HPDE6-E6E7 (cell line): Measurements from ENCODE around the gene FBXW7.

Source experiments
- DNase-seq: peaks from one replicate; pipeline ENCODE4 v3.0.0; 2011; ENCODE audit warnings: missing footprints; ENCODE audit errors: extremely low spot score

Gene FBXW7

DNA sequence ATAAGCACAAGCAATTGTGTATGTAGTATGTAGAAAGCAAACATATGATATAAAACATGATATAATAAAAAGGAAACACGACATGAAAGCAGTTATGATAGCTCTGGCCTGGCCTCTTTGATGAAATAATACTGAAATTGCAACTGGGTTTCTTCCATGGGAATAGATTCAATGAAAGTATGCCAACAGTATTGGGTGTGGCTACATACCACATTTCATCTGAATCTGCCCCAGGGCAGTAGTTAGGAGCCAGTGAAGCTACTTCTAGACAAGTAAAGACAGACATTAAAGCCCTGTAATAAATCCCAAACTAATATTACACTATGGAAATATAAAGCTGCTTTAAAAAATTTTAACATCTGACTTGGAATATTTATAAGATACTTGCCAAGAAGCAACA, 207.3 kb downstream of the FBXW7 start:
- DNase-seq, result no peak

DNA sequence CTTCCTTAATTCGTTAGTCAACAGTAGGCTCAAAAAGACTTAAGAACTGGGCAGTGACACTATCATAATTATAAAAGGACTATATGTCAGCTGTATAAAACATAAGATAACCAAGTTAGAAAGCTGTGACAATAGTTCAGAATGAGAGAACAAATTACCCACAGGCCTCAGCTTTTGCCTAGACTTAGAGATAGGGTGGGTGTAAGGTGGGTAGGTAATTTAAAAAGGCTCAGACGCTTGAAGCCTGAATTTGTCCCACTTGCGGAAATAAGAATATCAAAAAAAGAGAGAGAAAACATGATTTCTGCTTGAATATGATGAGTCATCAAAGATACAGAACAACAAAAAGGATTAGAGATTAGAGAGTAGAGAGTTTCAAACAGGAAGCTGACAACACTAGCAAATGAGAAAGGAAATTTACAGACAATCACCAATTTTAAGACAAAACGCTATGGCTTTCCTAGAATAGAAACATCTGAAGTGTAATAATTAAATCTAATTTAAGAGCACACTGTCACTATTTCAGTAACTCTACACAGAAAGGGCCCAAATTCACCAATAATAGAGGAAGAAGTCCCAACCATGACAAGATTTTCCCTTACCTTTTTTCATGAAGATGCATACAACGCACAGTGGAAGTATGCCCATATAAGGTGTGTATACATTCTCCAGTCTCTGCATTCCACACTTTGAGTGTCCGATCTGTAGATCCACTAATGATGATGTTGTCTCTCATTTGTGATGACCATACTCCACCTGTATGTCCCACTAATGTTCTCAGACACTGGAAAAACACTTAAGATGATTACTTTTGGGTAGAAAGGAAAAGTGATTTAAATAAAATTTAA, 208.1 kb downstream of the FBXW7 start:
- DNase-seq, result no peak

DNA sequence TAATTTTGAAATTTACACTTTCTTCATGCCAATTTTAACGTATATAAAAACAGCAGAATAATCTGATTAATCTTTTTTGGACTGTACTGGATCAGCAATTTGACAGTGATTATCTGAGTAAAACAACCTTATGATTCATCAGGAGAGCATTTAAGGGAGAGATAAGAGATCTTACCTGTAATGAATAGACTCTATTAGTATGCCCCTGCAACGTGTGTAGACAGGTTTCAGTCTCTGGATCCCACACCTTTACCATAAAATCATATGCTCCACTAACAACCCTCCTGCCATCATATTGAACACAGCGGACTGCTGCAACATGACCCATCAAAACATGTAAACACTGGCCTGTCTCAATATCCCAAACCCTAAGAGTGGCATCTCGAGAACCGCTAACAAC, 210.1 kb downstream of the FBXW7 start:
- DNase-seq, result peak; percentile 63

DNA sequence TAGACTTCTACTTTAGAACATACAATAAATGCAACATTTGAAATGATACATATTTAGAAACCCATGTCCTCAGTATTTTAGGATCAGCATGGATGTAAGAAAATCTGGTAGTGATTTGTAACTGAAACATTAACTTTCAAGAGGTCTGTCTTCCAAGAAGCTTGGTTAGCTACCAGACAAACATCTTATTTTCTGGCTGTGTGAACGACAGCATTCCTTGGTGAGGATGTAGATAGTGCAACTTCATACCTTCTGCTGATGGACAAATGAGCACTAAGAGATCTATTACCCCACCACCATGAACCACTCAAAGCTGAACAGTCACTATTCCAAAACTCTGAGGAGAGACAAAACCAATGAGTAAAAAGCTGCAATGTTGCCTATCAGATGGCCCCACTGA, 212.7 kb downstream of the FBXW7 start:
- no peak for DNase-seq

DNA sequence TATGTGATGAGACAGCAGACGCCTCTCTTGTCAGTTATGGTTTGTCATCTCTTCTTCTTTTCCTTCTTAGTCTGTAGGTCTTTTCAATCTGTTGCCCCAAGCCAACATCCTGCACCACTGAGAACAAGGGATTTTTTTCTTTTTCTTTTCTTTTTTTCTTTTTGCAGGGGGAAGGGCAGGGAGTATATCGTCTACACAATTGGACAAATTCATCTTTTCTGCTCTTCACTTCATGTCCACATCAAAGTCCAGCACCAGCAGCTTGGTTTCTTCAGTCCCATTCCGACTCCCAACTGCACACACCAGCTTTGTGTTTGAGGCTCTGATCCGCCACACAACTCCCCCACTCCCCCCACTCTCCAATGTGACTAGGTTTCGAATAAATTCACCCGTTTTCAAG, 213.2 kb downstream of the FBXW7 start:
- DNase-seq, result no peak

DNA sequence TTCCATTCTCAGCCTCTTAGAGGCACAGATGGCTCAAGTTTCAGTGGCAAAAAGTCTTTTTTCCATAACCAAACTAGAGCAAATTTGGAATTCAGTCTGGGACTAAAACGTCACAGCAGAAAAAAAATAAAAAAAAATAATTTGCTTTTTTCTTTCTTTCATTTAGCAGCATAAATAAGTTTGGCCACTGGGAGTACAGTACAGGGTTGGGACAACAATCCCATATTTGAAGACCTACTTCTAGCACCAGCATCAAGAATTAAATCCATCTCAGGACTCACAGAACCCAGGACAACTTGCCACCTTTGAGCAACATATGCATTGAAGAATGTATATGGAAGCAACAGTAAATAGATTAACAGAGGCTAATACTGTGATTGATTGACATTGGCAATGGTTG, 214.0 kb downstream of the FBXW7 start:
- DNase-seq, result no peak

DNA sequence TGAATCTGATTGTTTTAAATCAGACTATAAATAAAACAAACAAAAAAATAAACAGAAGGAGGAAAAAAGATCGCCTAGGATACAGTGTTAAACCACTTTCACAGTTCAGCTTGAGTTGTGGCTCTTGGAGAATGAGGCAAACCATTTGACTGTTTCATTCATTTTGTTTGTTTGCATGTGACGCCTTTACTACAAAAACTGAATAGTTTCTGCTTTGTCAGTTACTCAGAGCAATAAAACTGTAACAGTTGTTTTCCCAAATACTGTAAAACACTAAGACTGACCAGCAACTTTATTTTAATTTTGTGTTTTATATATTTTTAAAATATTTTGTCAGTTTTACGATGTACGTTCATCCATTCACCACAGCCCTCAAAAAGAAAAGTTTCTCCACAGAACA, 214.5 kb downstream of the FBXW7 start:
- DNase-seq, result no peak

DNA sequence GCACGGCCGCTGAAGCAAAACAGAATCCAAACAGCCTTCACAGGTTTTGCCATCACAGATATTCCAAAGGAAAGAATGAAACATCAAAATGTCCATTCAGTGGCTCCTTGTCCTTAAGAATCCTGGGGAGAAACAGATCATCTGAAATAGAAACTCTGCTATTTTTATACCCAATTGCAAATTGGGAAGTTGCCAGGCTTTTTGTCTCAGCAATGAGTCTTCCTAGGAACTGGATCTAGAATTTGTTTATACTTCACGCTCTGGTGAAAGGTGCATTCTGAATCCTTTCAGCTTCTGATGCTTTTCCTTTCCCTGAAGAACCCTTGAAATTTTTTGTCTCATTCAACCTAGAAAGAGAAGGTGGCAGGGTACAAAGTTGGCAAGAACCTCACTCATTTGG, 218.9 kb downstream of the FBXW7 start:
- no peak for DNase-seq

DNA sequence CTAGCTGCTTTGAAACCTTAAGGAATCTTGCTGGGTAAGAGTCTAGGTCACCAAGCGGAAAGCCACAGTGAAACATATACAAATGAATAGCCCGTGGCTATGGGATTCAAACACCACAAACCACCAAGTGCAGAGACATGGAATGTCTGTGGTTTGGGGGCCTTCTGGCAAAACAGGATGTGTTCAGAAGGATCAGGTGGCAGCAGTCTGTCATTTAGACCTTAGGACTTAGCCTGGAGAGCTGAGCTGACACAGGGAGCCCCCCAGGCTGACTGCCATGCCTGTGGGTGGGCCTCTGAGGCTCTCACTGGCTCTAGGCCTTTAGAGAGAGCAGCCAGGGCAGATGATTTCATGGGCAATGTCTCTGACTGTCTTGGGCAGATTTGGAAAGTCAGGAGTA, 225.6 kb downstream of the FBXW7 start:
- no peak for DNase-seq

DNA sequence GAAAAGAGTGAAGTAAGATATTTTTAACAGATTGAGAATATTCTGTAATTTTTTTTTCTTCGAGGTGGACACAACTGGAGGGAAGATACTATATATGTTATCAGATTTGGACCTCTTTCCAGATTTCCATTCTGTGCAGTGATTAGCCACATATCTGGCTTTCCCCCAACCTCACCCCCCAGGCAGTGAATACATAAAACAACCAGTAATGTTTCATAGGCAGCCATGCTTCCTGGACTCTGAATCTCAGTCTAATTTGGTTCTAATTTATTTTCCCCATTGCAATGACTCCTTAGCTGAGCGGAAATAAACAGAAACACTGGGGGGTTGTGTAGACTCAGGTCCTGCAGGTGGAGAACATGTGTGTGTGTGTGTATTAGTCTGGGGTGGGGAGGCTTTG, 226.5 kb downstream of the FBXW7 start:
- no peak for DNase-seq

DNA sequence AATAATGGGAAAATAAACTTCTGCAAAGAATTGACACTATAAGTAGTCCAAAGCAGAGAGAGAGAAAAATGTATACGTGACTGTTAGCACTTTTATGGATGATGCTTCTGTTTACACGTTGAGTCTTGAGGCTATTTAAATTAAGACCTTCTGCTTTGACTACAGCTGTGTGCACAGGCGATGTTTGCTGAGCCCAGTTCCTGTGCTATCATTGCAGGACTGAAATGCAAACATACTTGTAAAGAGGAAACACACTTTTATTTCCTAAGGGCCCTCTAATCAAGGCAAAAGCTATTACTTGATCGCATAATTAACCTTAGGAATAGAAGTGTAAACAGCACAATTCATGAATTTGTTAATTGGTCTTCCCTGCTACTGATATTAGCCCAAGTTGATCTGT, 226.9 kb downstream of the FBXW7 start:
- no peak for DNase-seq

DNA sequence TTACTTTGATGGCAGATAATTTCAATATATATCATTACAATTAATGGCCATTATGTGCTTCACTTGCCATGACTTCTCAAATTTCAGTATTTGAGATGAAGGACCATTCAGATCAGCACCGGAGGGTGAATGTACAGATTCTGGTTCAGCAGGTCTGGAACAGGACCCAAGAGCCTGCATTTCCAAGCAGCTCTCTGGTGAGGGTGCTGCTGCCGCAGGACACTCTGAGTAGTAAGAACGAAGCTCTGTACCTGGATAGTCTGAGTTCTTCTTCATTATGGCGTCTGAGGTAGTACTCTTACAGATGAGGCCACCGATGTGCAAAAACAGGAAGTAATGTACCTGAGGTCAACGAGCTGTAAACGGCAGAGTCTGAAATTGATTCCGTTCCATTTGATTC, 228.2 kb downstream of the FBXW7 start:
- DNase-seq, result no peak

DNA sequence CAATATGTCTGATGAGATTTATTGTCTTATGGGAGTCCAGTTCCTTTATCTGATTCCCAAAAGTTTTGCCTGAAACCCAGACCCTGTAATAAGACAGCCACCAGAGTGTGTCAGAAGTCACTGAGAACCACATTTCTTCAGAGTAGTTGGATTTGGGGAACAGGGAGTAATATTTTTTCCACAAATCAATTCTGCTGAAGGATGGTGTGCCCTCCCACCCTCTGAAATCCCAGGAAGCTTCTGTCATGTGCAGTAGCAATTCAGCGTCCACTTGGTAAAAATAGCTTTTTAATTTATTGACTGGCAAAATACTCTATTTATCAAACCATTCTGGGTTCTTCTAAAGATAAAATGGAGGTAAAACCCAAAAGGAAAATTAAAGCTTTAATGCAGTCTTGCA, 229.4 kb downstream of the FBXW7 start:
- no peak for DNase-seq

DNA sequence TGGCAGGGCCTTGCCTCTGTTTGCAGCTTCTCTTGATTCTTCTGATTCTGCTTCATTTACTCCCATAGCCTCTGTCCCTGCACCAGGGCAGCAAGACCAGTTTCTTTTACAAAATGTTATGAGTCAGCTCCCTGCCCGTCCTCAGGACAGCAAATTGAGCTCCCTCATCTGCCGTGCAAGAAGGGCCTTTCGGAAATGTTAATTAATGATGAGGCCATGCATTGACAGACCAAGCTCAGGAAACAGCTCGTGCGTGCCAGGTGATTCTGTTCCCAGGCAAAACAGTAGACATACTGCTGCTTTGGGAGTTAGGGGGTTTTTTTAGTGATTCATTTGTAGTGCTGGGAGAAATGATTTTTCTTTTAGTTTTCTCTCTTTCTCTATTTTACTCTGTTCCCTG, 231.7 kb downstream of the FBXW7 start:
- DNase-seq, result no peak

DNA sequence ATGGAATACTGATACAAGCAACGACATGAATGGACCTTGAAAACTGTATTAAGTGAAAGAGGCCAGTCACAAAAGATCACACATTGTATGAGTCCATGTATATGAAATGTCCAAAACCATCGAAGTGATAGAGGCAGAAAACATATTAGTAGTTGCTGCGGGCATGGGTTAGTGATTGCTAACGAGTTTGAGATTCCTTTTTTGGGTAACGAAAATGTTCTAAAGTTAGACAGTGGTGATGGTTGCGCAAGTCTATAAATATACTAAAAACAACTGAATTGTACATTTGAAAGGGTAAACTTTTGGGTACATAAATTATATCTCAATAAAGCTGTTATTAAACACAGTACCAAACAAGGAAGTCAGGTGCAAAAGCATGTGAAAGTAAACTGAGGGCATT, 234.5 kb downstream of the FBXW7 start:
- DNase-seq, result no peak

DNA sequence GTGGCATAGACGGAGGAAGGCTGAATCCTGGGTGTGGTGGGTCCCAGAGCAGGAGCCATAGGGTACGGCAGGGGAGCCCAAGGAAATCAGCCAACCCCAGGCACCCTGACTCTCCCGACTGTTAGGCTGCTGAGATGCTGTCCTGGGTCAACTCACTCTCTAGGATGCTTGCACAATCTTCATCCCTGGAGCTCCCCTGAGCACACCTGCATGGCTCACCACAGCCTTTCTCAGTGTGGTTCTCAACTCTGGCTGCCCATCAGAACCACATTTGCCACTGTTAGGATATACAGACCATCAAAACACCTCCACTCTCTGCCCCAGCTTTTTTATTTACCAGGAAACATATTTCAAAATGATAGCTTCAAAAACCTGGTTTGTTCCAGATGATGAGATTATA, 236.3 kb downstream of the FBXW7 start:
- DNase-seq, result no peak

DNA sequence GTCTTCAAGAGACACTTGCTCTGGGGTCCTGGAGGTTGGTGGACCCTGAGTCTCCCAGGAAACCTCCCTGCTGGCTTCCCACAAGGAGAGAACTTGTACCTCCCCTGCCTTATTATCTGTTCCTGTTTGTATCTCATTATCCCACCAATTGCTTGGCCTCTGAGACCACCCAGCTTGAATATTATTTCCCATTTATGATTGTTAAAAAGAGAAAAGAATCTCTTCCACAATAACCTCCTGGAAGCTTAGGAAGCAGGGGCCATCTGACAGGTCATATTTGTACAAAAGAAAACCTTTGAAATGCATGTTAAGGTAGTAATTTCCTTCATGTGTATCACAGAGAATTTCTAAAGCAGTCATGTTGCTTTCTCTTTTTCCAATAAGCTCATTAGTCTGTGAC, 239.5 kb downstream of the FBXW7 start:
- DNase-seq, result no peak

DNA sequence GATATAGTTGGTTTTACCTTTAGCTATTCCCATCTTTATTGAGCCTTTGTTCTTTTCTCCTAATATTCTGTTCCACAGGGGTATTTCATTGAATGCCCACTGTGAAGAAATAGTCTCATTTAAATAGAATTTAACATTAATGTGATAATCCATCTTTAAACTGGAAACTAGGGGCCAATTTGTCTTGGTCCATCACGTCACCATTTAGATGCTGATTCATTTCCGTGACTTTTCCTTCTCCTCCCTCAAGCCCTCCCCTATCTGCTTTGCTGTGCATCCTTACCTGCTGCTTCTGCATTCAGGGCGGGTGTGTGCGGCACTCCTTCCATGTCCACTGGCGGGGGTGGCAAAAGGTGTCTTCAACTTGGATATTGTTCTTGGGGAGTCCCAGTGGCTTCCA, 241.1 kb downstream of the FBXW7 start:
- no peak for DNase-seq

DNA sequence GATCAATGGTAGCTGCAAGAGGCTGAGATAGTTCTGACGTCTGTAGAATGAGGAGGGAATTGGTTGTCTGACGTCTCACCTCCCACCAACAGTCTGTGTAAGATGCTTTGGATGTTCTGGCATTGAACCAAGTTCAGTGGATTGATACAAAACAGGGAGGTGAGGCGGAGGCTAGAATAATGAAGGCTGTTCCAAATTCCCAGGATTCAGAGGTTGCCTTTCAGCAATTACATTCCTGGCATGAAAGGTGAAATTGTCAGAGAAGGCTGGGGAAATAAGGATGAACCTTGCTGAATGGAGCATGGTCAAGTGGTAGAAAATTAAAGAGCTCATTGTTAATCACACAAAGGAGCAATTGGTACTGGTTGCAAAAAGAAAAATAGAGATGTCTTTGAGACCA, 241.6 kb downstream of the FBXW7 start:
- no peak for DNase-seq

DNA sequence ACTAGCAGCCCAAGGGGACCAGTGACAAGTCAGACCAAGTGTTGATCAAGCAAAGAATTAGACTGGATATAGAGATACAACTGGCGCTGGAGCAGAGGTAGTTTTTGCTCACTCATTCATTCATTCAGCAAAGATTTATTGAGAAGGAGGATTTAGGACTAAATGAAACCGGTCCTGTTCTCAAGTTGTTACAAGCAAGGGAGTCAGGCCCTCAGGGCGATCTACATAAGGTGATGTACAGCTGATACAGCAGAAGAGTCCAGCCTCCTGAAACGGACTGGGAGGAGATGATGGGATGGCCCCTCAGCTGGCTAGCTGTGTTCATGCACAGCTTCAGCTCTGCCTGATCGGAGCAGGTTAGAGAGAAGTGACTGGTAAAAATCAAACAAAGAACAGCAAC, 242.4 kb downstream of the FBXW7 start:
- no peak for DNase-seq

DNA sequence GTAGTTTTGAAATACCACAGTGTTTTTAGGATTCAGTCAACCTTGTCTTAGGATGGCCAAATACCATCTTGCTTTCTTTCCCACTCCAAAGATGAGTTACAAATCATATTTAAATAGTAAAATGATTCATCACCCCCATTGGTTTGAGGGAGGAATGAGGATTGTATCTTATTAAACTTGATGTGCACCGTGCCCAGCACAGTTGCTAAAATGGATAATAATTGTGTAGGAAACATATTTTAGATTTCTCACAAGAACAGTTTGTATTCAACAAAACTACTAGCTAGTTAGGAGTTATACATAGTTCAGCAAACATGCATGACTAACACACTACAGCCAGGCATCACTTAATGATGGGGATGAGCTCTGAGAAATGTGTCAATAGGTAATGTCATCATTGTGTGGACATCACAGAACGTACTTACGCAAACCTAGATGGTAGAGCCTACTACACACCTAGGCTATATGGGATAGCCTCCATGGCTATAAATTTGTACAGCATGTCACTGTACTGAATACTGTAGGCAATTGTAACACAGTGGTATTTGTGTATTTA, 245.4 kb downstream of the FBXW7 start:
- DNase-seq, result no peak

DNA sequence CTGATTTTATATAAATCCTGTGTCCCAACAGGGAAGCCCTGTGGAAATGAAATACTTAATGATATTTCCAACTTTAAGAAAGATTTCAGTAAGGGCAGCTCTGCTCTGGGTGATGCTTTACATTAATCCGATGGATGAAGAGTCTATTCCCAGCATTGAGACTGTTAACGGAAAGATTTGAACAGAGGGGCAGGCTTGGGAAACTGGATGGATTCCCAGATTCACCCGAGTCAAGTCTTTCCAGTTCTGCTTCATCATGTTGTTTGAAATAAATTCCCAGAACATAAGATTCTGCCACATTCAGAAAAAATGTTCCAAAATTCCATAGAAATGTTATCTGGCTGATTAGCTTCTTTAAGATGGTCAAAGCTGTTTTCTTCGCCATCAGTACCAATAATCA, 246.0 kb downstream of the FBXW7 start:
- no peak for DNase-seq

DNA sequence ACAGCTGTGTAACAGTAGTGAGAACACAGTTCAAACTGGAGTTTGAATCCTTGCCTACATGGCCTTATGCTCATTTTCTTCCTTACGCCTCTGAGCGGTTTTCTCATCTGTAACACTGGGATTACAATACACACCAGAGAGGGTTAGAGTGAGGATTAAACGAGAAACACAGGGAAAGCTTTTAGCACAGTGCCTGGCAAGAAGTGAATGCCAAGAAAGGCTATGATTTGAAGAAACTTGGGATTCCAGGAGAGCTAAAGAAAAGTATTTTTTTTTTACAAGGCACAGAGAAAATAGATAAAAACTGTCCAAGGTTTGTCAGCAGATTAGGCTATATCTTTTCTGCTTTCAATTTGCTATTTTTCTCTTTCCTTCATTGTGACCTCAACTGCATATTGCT, 246.4 kb downstream of the FBXW7 start:
- DNase-seq, result no peak
